B cell (primary cell): ENCODE measurements around the gene NAA60. TPM values are rescaled to one million over a fixed set of nuclear protein-coding genes. Genes with fewer than 3 reads are reported as not detected.

Experiments used
- ATAC-seq: fragments of 200-7000 bp; cut with Tn5 transposase; one replicate; pipeline ENCODE4 v1.10.0; 2021; ENCODE audit warnings: low read depth, mild to moderate bottlenecking, moderate number of reproducible peaks, moderate library complexity
- CTCF ChIA-PET: fragments of 350-600 bp; sonication (Branson Sonifier 250); formaldehyde crosslinking; loops from one replicate; lab custom pipeline; 2021; ENCODE audit warnings: antibody characterized with exemption, inconsistent platforms; lab: Charles Lee
- POLR2A ChIA-PET: fragments of 350-600 bp; sonication (Branson Sonifier 250); formaldehyde crosslinking; loops from one replicate; lab custom pipeline; 2021; ENCODE audit warnings: antibody characterized with exemption; lab: Charles Lee
- DNase-seq: peaks from one replicate; pipeline ENCODE4 v3.0.0; 2013
- H2AFZ ChIP-seq: 2 replicates; pipeline ENCODE4 v1.6.1; 2012; ENCODE audit warnings: mild to moderate bottlenecking, low read depth, low read length; ENCODE audit not compliant: insufficient read depth, poor library complexity, severe bottlenecking
- H3K27ac ChIP-seq, 2 donors: 1 replicate in 1 of 2; 2 replicates in 1 of 2; pipeline ENCODE4 v1.5.1; 2012 to 2013; ENCODE audit warnings: low read length in 2 of 2, mild to moderate bottlenecking in 2 of 2, moderate library complexity in 1 of 2
- H3K27me3 ChIP-seq, 4 experiments: fragments of 200-600 bp in 1 of 4; sonication (generic) in 1 of 4; replicated peaks in 1 of 4; 1 replicate in 2 of 4; 2 replicates in 2 of 4; pipeline versions ENCODE4 v1.6.1 to v1.7.0; 2013 to 2016; ENCODE audit warnings: low read length in 3 of 4, mild to moderate bottlenecking in 2 of 4, mixed read lengths in 1 of 4, moderate library complexity in 1 of 4; ENCODE audit not compliant: insufficient read depth in 4 of 4, control insufficient read depth in 3 of 4; ENCODE audit errors: control extremely low read depth in 1 of 4
- H3K36me3 ChIP-seq, 2 experiments: replicated peaks in 1 of 2; 1 replicate in 1 of 2; 2 replicates in 1 of 2; pipeline versions ENCODE4 v1.6.1 to v1.7.1; 2013; ENCODE audit warnings: low read length in 1 of 2; ENCODE audit not compliant: insufficient read depth in 2 of 2, control insufficient read depth in 1 of 2; ENCODE audit errors: control extremely low read depth in 1 of 2, extremely low read depth in 1 of 2
- H3K4me1 ChIP-seq, 2 donors: fragments of 200-600 bp in 1 of 2; sonication (generic) in 1 of 2; 1 replicate in 1 of 2; 2 replicates in 1 of 2; pipeline versions ENCODE4 v1.5.1 to v1.6.1; 2013 to 2017; ENCODE audit warnings: low read length in 2 of 2; ENCODE audit not compliant: control insufficient read depth in 2 of 2, insufficient read depth in 2 of 2
- H3K4me2 ChIP-seq: replicated peaks from 2 replicates; pipeline ENCODE3; 2012; ENCODE audit warnings: mild to moderate bottlenecking, low read depth, low read length; ENCODE audit not compliant: poor library complexity, severe bottlenecking
- H3K4me3 ChIP-seq, 5 experiments: fragments of 200-600 bp in 1 of 5; sonication (generic) in 1 of 5; 1 replicate in 3 of 5; 2 replicates in 2 of 5; pipeline versions ENCODE4 v1.5.1 to v1.7.0; 2011 to 2016; ENCODE audit warnings: low read length in 4 of 5, mild to moderate bottlenecking in 4 of 5, low read depth in 2 of 5, control low read depth in 1 of 5, moderate library complexity in 1 of 5; ENCODE audit not compliant: insufficient read depth in 1 of 5; ENCODE audit errors: control extremely low read depth in 1 of 5, extremely low read depth in 1 of 5
- H3K79me2 ChIP-seq: fragments of 200-600 bp; sonication (generic); one replicate; pipeline ENCODE4 v1.6.0; 2016; ENCODE audit warnings: low read length; ENCODE audit not compliant: control insufficient read depth, insufficient read depth
- H3K9ac ChIP-seq: fragments of 200-600 bp; sonication (generic); 2 replicates; pipeline ENCODE4 v1.6.1; 2017; ENCODE audit warnings: mild to moderate bottlenecking, low read length, moderate library complexity
- H3K9me3 ChIP-seq, 3 donors: one replicate each; pipeline versions ENCODE4 v1.6.1 to v1.7.1; 2013; ENCODE audit warnings: low read length in 2 of 3; ENCODE audit not compliant: control insufficient read depth in 2 of 3, insufficient read depth in 1 of 3; ENCODE audit errors: control extremely low read depth in 1 of 3
- H4K20me1 ChIP-seq: 2 replicates; pipeline ENCODE4 v1.6.0; 2012; ENCODE audit warnings: mild to moderate bottlenecking, low read length; ENCODE audit not compliant: insufficient read depth, control insufficient read depth, poor library complexity, severe bottlenecking
- H3K27ac Mint-ChIP-seq: one replicate; pipeline ENCODE4 v1.8.0; 2021; ENCODE audit warnings: mixed read lengths
- H3K27me3 Mint-ChIP-seq: one replicate; pipeline ENCODE4 v1.8.0; 2021; ENCODE audit warnings: mixed read lengths
- H3K4me1 Mint-ChIP-seq: one replicate; pipeline ENCODE4 v1.8.0; 2021; ENCODE audit warnings: mixed read lengths
- H3K4me3 Mint-ChIP-seq: one replicate; pipeline ENCODE4 v1.8.0; 2021; ENCODE audit warnings: mixed read lengths
- H3K9me3 Mint-ChIP-seq: one replicate; pipeline ENCODE4 v1.8.0; 2022; ENCODE audit warnings: mixed read lengths; ENCODE audit not compliant: insufficient read depth
- CTCF ChIP-seq: fragments of 200-600 bp; IDR thresholded peaks from one replicate; pipeline ENCODE4 v1.8.0; 2022; ENCODE audit warnings: antibody characterized with exemption, mild to moderate bottlenecking
- EZH2 ChIP-seq: IDR thresholded peaks from 2 replicates; pipeline ENCODE4 v1.6.1; 2012; ENCODE audit warnings: borderline replicate concordance, low read depth, mild to moderate bottlenecking, moderate library complexity, low read length; ENCODE audit not compliant: insufficient read depth, poor library complexity, severe bottlenecking
- WGBS: methylation state at CpG from one replicate; pipeline ENCODE4 v1.1.5; 2013; ENCODE audit warnings: missing lambda C conversion rate; ENCODE audit not compliant: insufficient coverage; 5-methylcytosine and 5-hydroxymethylcytosine counted together
- intact Hi-C: fragments of 100-400 bp; cut with micrococcal nuclease; formaldehyde crosslinking; loops from one replicate; pipeline ENCODE4 v1.10.0; 2022
- polyA plus RNA-seq: library from polyadenylated mRNA; depleted of rRNA; stranded (reverse); fragments of >200 nt; gene quantifications from 2 replicates; pipeline ENCODE4 v1.2.3, GENCODE V29; 2012
- total RNA-seq, 2 donors: library from RNA; stranded (reverse); fragments of 120-200 nt in 1 of 2; gene quantifications; 1 replicate in 1 of 2; 2 replicates in 1 of 2; pipeline versions ENCODE4 v1.2.3 to v1.2.4, GENCODE V29; 2013 to 2022

The NAA60 gene
- total and polyA plus RNA-seq, 2 donors (not counting 1 experiment from before 2014, with no cell fraction given) = 50.9 to 54.3 TPM

GRCh38 chr16:3515897-3516296 lies 72.4 kb downstream of the NAA60 start:
- no peak overlapping the region for H3K27ac ChIP-seq
- CTCF ChIA-PET = no interaction called here
- no peak overlapping the region for H2AFZ ChIP-seq
- no peaks in the 10 kb centered on the region for H3K9me3 ChIP-seq
- no peaks in the 10 kb centered on the region for H4K20me1 ChIP-seq
- no peaks in the 10 kb centered on the region for H3K79me2 ChIP-seq
- Mint-ChIP-seq H3K9me3 (no peaks in the 10 kb centered on the region), H3K27ac (no peak overlapping the region), H3K27me3 (no peaks in the 10 kb centered on the region), H3K4me3 (no peak overlapping the region), H3K4me1 (no peaks in the 10 kb centered on the region)
- POLR2A ChIA-PET = no interaction called here
- no peak overlapping the region for H3K4me2 ChIP-seq
- peaks cover 0 to 15% of the 10 kb centered on the region in 2 experiments for H3K36me3 ChIP-seq
- intact Hi-C loops = no loop called here
- no peak for DNase-seq
- no peak for ATAC-seq
- H3K4me3 ChIP-seq = no peak overlapping the region
- WGBS = 100% methylated on average over 2 of the region's 4 CpGs
- no peaks in the 10 kb centered on the region for H3K4me1 ChIP-seq
- no peak overlapping the region for H3K9ac ChIP-seq
- no peaks in the 10 kb centered on the region for H3K27me3 ChIP-seq
- TF ChIP-seq EZH2 (no peak), CTCF (no peak)

GRCh38 chr16:3518292-3518985 lies 75.0 kb downstream of the NAA60 start:
- H3K4me2 ChIP-seq = no peak overlapping the region
- Mint-ChIP-seq H3K27me3 (no peaks in the 10 kb centered on the region), H3K9me3 (no peaks in the 10 kb centered on the region), H3K4me1 (no peaks in the 10 kb centered on the region), H3K27ac (no peak overlapping the region), H3K4me3 (no peak overlapping the region)
- H3K9ac ChIP-seq = no peak overlapping the region
- no peak overlapping the region for H2AFZ ChIP-seq
- POLR2A ChIA-PET = no interaction called here
- WGBS = 88% methylated on average over 3 of the region's 6 CpGs
- CTCF ChIA-PET = no interaction called here
- TF ChIP-seq CTCF = no peak
- TF ChIP-seq EZH2 = no peak
- DNase-seq (no peak), ATAC-seq (no peak)
- H3K9me3 ChIP-seq = no peaks in the 10 kb centered on the region
- no peaks in the 10 kb centered on the region for H3K27me3 ChIP-seq
- H3K4me3 ChIP-seq = no peak overlapping the region
- no peak overlapping the region for H3K27ac ChIP-seq
- no peaks in the 10 kb centered on the region for H3K4me1 ChIP-seq
- intact Hi-C loops = no loop called here
- no peaks in the 10 kb centered on the region for H3K79me2 ChIP-seq
- H4K20me1 ChIP-seq = no peaks in the 10 kb centered on the region
- H3K36me3 ChIP-seq = peaks cover 0 to 10% of the 10 kb centered on the region in 2 experiments
